MM.1S (cell line): ENCODE results near the gene BRMS1L.

Source experiments
- CTCF ChIP-seq: fragments of 300-600 bp; sonication (generic); IDR thresholded peaks from 2 replicates; pipeline ENCODE4 v1.5.1; 2016; ENCODE audit warnings: antibody characterized with exemption, low read length, mixed read lengths
- EZH2 ChIP-seq: fragments of 300-600 bp; sonication (generic); optimal IDR thresholded peaks from 2 replicates; pipeline ENCODE3; 2017; ENCODE audit warnings: low read depth, mild to moderate bottlenecking, antibody characterized with exemption, low read length, mixed read lengths
- EZH2phosphoT487 ChIP-seq: fragments of 300-600 bp; sonication (generic); IDR thresholded peaks from 2 replicates; pipeline ENCODE4 v1.6.1; 2018; ENCODE audit warnings: antibody characterized with exemption, low read length

GRCh38 chr14:35821564-35822411 lies 4.3 kb upstream of the BRMS1L start:
- TF ChIP-seq CTCF (peak; percentile 67), EZH2 (no peak), EZH2phosphoT487 (no peak)
